Stimulated activated CD8-positive, alpha-beta memory T cell treated with anti-CD3 and anti-CD28 coated beads, Interleukin-4, amount 100 ng/mL, for 4 hours (primary cell): Measurements from ENCODE around the gene FAM83F.
"Not testable (repeated sequence)": the region's sequence is repeated elsewhere in the genome, so short reads cannot be mapped to it uniquely, and the experiment has no call there.

Source experiments
- DNase-seq, 2 donors: peaks; one replicate each; pipeline ENCODE4 v3.0.0-alpha.2; 2020; ENCODE audit warnings: low read depth in 2 of 2, low spot score in 1 of 2

The FAM83F gene

DNA sequence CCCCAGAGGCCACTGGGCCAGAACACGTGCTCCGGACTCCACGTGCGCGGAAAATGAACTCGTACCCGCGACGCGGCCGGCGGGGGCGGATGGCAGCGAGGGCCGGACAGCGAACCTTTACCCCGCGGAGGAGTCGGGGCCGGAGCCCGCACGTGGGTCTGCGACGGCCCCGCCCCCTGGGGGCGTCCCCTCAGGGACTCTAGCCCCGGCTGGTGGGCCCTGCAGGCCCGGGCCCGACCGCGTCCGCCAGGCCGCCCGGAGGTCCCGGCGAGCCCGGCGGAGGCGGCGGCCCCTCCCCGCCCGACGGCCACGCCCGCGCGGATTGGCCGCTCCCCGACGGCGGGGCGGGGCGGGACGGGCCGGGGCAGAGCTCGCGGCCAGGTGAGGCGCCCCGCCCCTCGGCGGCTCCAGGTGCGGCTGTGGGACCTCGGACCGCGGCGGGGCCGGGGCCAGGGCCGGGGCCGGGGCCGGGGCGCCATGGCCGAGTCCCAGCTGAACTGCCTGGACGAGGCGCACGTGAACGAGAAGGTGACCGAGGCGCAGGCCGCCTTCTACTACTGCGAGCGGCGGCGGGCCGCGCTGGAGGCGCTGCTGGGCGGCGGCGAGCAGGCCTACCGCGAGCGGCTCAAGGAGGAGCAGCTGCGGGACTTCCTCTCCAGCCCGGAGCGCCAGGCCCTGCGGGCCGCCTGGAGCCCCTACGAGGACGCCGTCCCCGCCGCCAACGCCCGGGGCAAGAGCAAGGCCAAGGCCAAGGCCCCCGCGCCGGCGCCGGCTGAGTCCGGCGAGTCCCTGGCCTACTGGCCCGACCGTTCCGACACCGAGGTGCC lies at the start of gene FAM83F:
Gene FAM83F (plus strand): TSS at position 389 of the 827 bp plus-strand sequence. CDS start 89 bp downstream, at position 478.
- DNase-seq: no peak

DNA sequence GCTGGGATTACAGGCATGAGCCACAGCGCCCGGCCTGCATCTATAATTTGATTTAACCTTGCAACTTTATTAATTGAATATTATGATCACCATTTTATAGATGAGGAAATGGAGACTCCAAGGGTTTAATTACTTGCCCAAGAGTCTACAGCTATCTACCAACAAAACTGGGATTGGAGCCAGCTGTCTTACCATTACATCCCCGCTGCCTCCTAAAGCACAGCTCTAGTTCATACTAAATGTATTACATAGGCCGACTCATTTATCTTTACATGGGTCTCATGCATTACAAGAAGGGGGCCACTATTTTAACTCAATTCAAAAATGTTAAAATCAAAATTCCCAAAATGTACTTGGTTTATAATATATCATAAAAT lies 48.6 kb upstream of the FAM83F start:
- no peak for DNase-seq

DNA sequence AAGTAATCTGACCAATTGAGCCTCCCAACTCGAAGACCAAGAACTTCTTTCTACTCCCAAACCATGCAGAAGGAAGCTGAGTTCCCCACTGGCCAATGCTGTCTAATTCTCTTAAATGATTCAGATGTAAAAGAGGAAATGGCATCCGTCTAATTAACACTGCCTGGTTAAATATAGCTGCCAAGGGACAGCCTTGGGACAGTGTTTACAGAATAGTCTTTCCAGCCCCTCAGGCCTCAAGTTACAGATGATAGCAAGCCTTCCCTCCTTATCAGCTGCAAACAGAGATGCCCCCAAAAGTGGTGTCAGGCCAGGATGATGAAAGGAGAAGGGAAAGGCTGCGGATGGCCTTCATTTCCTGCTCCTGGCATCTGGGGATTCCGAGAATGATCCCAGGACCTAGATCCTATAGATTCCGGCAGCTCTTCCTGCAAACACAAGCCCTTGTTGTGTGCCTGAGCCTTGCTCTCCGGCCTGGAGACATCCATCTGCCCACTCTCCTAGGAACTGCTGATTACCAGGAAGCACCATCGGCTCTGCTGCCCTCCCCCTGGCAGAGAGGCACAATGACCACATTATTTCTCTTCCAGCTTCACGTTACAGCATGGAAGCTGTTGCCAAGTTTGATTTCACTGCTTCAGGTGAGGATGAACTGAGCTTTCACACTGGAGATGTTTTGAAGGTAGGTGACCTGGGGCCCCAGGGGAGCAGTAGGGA lies 48.1 kb upstream of the FAM83F start:
- no peak for DNase-seq

DNA sequence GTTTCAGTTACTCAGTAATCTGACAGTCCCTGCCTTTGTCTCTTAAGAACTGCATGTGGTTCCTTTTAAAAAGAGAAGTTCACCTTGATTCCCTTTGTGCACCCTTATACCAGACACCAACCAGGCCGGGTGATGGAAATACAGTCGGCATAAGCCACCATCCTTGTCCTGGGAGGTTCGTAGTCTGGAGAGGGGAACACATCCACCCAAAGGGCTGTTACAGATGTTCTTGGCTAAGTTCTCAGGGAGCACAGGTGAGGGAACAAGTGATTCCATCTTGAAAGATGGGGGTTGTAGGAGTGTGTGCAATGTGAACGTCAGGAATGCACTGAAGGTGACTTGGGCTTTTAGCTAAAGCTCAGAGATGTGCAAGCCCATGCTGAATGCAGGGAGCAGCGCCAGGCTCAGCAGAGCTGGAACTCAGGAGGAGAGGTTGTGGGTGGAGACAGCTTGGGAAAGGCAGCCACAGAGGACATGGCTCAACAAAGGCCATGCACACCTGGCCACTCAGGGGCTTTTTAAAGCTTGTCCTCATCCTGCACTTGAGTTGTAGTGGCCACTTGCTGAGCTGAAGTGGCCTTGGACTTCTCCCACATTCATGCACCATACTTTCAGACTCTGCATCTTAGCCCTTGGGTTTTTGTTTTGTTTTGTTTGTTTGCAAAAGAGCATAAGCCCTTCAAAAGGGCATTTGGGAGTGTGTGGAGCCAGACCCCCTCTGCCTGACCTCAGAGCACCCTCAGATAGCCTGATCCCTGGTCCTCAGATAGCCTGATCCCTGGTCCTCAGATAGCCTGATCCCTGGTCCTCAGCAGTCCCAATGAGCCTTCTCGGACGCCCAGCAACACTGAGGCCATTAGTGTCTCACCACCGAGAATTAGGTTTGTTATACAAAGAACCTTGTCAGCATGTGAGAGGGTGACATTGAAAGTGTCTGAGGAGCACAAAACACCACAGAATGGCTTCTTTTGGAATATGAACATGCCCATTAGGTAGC lies 47.2 kb upstream of the FAM83F start:
- DNase-seq: no peak

DNA sequence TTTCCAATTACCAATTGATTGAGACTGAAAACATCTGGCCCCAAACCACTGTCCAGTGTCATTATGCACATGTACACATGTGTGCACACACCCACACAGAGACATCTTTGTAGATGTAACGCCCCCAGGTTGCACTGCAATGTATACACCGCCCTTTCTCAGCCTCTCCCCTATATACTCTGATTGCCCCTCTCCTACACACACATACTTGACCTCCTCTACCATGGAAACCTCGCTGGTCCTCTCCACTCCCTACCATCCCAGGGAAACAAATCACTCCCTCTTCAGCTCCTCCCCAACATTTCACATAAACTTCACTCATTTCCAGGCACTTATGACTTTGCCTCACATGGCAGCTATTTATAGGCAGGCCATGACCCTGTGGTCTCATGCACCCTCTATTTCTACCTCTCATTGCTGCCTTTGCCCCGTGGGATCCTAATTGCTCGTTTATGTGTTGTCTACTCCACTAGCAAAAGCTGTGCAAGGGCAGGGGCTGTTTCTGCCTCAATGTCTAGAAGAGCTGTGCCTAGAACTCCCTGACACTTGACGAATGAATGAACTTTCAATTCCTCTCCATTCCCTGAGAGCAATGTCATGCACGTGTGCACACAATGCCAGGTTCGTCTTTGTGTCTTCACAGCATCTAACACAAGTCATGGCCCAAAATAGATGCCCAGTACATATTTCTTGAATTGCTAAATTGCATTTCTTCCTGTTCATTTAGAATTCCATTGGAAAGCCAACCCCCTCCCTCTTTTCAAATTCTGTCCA lies 44.6 kb upstream of the FAM83F start:
- DNase-seq: no peak

DNA sequence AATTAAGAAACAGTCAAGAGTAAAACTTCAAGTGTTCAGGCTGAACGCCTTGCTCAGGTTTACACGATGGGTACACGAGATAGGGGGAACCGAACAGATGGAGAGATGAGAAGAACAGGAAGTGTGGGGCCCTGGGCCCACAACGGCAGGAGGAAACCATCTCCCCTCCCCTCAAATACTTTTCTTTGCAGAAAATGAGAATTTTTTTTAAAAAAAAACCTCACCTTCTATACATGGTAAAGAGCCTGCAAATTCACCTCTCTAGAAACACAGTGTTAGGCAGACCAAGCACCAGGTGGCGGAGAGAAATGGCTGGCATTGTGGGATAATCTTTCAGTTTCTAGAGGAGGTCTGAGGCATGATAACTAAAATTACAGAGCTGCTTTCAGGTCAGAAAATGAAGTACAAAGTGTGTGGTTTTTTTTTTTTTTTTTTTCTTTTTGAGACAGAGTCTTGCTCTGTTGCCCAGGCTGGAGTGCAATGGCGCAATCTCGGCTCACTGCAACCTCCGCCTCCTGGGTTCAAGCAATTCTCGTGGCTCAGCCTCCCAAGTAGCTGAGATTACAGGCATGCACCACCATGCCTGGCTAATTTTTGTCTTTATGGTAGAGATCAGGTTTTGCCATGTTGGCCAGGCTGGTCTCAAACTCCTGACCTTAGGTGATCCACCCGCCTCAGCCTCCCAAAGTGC lies 43.0 kb upstream of the FAM83F start:
- DNase-seq: not testable (repeated sequence)

DNA sequence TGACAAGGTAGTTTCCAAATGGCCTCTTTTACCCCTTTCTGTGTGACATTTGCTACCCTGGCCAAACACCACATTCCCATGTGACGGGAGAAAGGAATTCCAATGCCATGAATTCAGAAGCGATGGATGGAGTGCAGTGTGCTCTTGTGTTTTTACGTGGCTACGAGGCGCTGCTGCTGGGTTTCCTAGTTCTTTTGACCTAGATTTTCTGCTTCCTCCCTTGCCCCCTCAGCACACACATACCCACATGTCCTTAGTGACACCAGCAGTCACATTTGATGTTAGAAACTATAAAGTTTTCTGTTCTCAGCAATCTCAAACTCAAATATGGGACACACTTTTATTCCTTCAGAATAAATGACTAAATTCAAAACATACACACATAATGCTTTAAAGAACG lies 42.4 kb upstream of the FAM83F start:
- DNase-seq: no peak

DNA sequence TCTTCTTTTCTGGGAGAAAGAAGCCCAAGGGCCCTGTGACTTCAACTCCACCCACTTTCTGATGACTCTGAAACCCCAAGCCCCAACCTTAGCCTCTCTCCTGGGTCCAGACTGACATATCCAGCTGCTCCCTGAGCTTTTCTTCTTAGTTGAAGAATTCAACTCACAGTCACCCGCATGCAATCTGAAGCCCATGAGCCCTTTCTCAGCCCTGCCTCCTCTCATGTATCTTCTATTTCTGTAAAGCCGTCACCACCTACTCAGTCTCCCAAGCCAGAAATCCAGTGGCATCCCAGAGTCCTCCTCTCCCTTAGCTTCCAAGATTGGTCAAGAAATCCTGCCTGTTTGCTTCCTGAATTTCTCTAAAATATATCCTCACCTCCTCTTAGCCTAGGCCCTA lies 41.7 kb upstream of the FAM83F start:
- DNase-seq: no peak

DNA sequence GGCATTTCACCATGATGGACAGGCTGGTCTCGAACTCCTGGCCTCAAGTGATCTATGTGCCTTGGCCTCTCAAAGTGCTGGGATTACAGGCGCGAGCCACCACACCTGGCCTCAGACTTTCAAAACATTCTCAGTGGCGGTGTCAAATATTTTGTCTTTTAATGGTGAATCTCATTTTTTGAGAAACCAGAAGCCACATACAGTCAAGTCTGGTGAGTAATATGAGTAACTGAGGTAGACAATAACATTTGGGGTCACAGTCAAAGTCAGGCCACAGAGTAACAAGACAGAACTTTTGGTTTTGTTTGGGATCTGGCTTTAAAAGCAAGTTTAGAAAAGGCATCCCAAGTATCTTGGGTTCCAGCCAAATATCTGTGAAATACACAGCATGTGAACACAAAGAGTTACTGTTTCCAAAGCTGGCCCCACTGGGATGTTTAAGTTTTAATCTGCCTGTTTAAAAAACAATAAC lies 40.1 kb upstream of the FAM83F start:
- DNase-seq: no peak

DNA sequence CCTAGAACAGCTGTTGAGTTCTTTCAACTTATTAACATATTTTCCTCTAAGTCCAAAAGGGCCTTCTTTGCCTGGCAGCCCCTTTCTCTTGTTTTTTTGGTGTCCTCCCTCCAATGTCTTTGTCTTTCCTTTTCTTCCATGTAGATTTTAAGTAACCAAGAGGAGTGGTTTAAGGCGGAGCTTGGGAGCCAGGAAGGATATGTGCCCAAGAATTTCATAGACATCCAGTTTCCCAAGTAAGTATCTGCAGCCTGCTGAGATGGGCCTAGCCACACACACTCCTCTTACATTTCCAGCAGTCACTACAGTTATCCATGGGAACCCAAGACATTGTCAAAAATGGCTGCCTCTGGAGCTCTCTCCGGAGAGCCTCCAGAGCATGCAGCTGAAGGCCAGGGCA lies 39.1 kb upstream of the FAM83F start:
- DNase-seq: no peak

DNA sequence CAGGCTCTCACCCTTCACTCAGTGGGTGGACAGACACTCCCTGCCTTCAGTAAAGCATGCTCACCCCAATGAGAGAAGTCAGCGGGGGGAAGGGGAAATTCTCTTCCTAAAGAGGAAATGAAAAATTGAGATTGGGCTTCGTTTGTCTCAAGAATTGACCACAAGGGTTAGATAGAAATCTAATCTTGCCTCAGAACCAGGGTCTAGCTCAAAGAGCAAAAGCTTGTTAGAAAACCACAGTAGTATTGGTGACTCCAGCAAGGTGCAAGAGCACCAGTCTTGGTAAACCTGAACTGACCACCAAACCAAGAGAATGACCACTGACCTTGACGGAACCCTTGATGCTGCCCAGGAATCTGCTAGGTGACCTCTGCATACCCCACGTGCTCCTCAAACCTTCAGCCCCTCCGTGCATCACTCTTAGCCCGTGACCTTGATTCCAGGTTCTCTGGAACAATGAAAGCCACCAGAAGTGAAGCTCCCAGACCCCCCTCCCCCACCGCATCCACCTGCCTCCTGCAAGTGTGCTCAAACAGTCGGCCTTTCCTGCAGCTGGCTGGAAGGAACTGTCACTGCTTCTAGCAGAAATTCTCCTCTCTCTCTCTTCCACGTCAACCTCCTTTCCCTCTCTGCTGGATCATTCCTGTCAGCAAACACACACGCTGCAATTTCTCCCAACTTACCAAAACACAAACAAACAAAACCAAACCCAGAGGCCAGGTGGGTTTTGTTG lies 37.7 kb upstream of the FAM83F start:
- no peak for DNase-seq

DNA sequence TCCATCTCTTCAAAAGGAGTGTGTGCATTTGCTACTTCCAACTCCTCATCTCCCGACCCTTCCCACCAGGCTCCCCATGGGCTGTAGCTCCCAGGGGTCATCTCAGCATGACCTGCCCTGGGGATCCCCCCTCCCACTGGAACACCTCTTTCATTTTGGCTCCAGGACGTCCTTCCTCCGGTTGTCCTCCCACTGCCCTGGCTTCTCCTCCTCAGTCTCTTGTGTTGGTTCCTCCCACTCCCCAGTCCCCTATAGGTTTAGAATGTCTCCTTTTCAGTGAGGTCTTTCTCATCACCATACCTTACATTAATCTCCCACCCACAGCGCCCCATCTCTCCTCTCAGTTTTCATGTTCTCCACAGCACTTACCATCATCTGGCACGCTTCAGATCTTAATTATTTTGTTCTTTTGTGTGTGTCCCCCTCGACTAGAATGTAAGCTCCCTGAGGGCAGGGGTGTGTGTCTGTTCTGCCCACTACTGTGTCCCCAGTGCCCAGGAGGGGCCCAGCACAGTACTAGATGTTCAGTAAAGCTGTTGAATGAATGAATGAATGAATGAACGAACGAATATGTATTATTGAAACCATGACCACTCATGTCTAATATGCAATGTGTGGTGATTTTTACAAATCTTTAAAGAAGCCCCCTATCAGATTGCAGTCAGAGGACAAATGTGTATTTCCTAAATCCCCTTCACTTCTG lies 36.6 kb upstream of the FAM83F start:
- DNase-seq: no peak

DNA sequence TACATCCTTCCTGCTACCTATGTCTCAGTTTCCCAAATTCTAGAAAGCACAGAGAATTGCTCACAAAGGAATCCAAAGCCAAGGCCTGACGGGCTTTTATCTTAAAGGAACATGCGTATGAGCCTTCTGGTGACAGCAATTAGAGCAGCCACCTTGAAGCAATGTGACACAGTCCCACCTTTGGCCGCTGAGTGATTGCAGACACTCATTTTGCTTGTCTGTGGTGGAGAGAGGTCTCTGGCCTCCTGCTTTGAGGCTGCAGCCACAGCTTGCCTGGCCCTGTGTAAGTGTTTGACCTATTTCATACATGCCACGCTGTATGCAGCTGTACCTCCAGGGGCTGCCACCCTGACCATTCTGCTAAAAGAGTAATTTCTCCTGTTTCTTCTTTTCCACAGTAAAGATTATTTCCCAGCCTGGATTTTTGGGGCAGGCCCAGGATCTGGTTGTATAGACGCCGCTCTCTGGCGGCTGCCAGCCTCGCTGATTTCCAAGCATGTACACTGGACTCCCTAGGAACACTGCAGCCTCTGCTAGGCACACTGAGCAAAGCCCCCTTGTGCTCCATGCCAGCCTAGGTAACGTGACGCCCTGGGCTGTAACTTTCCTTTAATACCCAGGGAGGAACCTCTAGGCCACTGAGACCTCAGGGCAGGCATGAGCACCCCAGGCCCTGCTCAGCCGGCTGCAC lies 35.7 kb upstream of the FAM83F start:
- DNase-seq: no peak

DNA sequence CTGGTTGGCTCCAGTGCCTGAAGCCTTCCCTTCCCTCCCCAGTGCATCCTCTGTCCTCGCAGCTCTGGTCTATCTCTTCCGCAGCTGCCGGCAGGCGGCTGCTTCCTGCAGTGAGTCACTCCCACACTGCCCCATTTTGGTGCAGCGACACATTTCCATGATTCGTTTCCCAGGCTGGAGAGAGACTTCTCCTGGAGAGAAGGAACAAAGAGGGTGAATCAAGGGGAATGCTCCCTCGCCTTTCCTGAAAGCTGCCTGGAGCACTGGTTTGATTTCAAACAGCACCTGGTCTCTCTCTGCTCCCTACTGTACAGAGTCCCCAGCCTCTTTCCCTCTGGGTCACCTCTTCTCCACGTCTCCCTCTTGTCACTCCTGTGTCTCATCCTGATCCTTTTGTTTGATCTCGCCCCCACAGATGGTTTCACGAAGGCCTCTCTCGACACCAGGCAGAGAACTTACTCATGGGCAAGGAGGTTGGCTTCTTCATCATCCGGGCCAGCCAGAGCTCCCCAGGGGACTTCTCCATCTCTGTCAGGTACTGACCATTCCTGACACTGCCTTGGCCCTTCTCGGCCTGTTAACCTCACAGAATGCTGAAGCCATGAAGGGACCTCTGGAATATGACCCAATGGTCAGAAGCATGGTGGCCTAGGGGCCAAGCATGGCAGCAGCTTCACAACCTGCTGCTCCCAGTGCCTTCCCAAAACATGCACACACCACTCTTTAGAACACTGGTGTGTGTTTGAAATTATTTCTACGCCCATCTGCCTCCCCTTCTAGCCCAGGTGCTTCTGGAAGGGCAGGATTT lies 34.9 kb upstream of the FAM83F start, which contains the start of gene TMA7B:
Gene TMA7B (plus strand): TSS at position 758 of the 808 bp plus-strand sequence. CDS start 3,978 bp downstream, outside the sequence.
- no peak for DNase-seq

DNA sequence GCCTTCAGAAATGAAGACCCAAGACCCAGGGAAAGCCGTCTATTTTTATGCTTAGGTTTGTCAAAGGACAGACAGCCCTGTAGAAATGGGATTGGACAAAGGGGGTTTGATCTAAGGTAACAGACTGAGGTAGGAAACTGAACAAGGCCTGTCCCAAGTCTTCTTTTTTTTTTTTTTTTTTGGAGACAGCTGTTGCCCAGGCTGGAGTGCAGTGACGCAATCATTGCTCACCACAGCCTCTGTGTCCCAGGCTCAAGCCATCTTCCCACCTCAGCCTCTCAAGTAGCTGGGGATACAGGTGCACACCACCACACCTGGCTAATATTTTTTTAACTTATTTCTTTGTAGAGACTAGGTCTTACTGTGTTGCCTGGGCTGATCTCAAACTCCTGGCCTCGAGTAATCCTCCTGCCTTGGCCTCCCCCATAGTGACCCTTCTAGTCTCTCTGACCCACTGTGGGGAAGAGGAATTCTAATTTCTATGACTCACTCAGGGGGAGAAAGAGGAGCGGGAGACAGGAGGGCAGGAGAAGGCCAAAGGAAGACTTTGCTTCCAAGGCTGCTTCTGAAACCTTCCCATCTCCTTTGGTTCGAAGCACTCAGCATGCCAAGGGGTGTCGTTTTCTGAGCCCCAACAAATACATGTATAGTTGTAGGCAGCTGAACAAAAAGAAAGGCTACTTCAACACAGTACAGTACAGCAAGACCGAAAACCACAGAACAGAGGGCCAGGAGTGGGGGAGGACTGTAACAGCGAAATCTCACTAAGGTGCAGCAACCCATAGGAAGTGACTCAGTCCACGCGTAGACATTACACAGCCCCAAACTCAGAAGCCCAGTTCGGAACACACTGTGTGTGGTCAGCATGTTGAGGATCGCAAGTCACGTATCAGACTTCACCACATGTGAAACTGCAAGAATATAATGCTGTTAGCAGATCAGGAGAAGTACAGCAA lies 33.7 kb upstream of the FAM83F start:
- DNase-seq: peak; percentile 42 to 66

DNA sequence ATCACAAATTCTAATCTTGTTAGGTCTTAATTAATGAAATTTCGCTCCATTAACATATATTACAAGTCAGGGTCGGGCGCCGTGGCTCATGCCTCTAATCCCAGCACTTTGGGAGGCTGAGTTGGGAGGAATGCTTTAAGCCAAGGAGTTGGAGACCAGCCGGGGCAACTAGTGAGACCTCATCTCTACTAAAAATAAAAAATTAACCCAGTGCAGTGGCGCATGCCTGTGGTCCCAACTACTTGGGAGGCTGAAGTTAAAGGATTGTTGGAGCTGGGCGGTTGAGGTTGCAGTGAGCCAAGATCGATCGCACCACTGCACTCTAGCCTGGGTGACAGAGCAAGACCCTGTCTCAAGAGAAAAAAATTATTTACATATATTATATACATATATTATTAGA lies 32.7 kb upstream of the FAM83F start:
- DNase-seq: no peak
